NB4 (cell line): ENCODE measurements around the gene NUDT2.
A peak's percentile ranks its signal among the peaks of the same experiment; 100 is the strongest.

Experiments used
- DNase-seq: peaks from one replicate; pipeline ENCODE4 v3.0.0; 2010; ENCODE audit warnings: low read depth
- H3K4me3 ChIP-seq: one replicate; pipeline ENCODE4 v1.5.1; 2011; ENCODE audit warnings: mild to moderate bottlenecking, low read depth, low read length, moderate library complexity
- MAX ChIP-seq: IDR thresholded peaks from 2 replicates; pipeline ENCODE4 v1.6.1; 2011; ENCODE audit warnings: low read depth, low read length
- MYC ChIP-seq: IDR thresholded peaks from 2 replicates; pipeline ENCODE4 v1.6.1; 2011; ENCODE audit warnings: low read depth, low read length
- POLR2A ChIP-seq: IDR thresholded peaks from 2 replicates; pipeline ENCODE4 v1.6.1; 2011; ENCODE audit warnings: mild to moderate bottlenecking; ENCODE audit not compliant: insufficient read length; ENCODE audit errors: extremely low read depth
- TF ChIP-seq, protein P1 (sequence below): IDR thresholded peaks from one replicate; pipeline ENCODE4 v1.5.1; 2012; ENCODE audit warnings: low read depth, low read length

The NUDT2 gene

DNA sequence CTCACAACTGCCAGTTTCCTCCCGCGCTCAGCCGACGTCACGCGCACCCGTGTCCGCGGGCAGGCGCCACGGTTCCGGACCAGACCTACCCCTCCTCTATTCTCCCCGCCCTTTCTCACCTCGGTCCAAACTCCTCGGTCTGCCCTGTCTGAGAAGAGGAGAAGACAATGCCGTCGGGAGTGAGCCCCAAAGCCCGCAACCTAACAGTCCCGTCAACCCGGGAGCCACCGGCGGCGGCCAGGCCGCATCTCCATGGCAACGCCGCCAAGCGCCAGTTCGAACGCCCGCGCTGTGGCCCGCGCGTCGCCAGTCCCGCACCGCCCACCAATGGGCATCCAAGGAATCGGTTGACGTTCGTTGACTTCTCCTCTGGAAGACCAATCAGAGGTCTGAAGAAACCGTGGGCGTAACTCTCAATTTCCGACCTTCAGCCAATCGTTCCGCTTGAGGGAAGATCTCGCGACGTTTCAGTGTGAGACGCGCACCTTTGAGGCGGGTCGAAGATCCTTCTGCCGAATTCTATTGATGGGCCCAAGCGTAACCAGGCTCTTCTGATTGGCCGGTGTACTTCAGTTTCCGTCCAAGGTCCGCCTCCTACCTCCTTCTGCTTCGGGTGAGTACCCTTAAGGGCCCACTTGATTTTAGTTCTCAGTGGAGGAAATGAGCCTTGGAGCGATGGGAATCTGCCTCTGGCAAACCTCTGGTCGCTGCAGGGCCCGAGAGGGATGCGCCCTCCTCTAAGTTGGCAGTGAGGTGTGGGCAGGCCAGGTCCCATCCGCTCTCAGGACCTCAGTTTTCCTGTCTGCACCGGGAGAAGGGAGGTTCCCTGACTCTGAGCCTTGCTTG is at the start of gene NUDT2, which contains the start of gene KIF24:
TSS of gene NUDT2 (plus strand) at position 583 of the 846 bp plus-strand sequence. CDS start 9,471 bp downstream, outside the sequence.
TSS of gene KIF24 (minus strand) at position 282 of the 846 bp plus-strand sequence. CDS start 17,922 bp downstream, outside the sequence.
- TF ChIP-seq POLR2A (peak; percentile 89), MAX (peak; percentile 75), MYC (peak; percentile 33)
- TF ChIP-seq, protein P1, sequence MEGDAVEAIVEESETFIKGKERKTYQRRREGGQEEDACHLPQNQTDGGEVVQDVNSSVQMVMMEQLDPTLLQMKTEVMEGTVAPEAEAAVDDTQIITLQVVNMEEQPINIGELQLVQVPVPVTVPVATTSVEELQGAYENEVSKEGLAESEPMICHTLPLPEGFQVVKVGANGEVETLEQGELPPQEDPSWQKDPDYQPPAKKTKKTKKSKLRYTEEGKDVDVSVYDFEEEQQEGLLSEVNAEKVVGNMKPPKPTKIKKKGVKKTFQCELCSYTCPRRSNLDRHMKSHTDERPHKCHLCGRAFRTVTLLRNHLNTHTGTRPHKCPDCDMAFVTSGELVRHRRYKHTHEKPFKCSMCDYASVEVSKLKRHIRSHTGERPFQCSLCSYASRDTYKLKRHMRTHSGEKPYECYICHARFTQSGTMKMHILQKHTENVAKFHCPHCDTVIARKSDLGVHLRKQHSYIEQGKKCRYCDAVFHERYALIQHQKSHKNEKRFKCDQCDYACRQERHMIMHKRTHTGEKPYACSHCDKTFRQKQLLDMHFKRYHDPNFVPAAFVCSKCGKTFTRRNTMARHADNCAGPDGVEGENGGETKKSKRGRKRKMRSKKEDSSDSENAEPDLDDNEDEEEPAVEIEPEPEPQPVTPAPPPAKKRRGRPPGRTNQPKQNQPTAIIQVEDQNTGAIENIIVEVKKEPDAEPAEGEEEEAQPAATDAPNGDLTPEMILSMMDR: no peak

GRCh38 chr9:34282096-34282495 is 47.3 kb upstream of the NUDT2 start:
- TF ChIP-seq, protein P1: no peak
- no peak for TF ChIP-seq MYC
- no peak for TF ChIP-seq MAX
- no peak for TF ChIP-seq POLR2A
- DNase-seq: no peak
- H3K4me3 ChIP-seq: no peak overlapping the region

More for the DNA sequence above, at the start of gene NUDT2, which contains the start of gene KIF24:
- H3K4me3 ChIP-seq: peak within 1 kb of the TSS; percentile 91
- DNase-seq: peak; percentile 100

- no peak overlapping the region for H3K4me3 ChIP-seq
- TF ChIP-seq MYC: no peak
- no peak for TF ChIP-seq MAX
- TF ChIP-seq, protein P1: no peak
- no peak for TF ChIP-seq POLR2A
- no peak for DNase-seq
Measured at GRCh38 chr9:34289159-34289558, 40.2 kb upstream of the NUDT2 start.

GRCh38 chr9:34291023-34291422 is 38.3 kb upstream of the NUDT2 start:
- no peak overlapping the region for H3K4me3 ChIP-seq
- DNase-seq: no peak
- TF ChIP-seq POLR2A: no peak
- TF ChIP-seq MYC: no peak
- TF ChIP-seq MAX: no peak
- TF ChIP-seq, protein P1: no peak

DNA sequence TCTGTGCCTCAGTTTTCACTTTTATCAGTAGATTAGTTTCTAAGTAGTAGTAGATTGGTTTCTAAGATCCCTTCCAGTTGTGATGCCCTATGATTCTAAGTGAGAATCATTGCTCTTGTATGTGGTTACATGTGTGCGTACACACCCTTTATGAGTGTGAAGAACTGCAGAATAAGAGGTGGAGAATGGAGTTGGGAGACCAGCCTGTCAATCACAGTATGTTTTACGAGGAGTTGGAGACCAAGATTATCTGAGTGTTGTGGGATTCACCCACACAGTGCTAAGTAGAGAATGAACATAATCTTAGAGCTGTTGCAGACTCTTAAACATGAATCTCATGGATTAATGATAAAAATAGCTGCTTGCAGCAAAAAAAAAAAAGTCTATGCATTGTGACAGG is 37.9 kb upstream of the NUDT2 start:
- DNase-seq: no peak
- no peak for TF ChIP-seq POLR2A
- TF ChIP-seq, protein P1: no peak
- no peak for TF ChIP-seq MYC
- TF ChIP-seq MAX: no peak
- H3K4me3 ChIP-seq: no peak overlapping the region
